Stomach (tissue), 4 donors: ENCODE measurements around the gene RYR1.

Experiments used
- CTCF ChIP-seq, 7 experiments: fragments of 450-650 bp in 4 of 7; fragments of 200-600 bp in 3 of 7; sonication (generic) in 3 of 7; IDR thresholded peaks; one replicate each; pipeline ENCODE4 v1.5.1; 2016 to 2019; ENCODE audit warnings: antibody characterized with exemption in 7 of 7, control low read depth in 2 of 7, mild to moderate bottlenecking in 1 of 7
- EP300 ChIP-seq: sonication (generic); formaldehyde crosslinking; IDR thresholded peaks from one replicate; pipeline ENCODE4 v1.6.1; 2017; ENCODE audit warnings: antibody characterized with exemption
- POLR2A ChIP-seq, 4 donors: fragments of 450-650 bp; IDR thresholded peaks; one replicate each; pipeline ENCODE4 v1.6.1; 2016; ENCODE audit warnings: antibody characterized with exemption in 4 of 4, control low read depth in 2 of 4, mild to moderate bottlenecking in 1 of 4, moderate library complexity in 1 of 4
- POLR2AphosphoS5 ChIP-seq, 3 donors: sonication (generic); formaldehyde crosslinking; IDR thresholded peaks; one replicate each; pipeline ENCODE4 v1.6.1; 2016; ENCODE audit warnings: antibody characterized with exemption in 3 of 3

- TF ChIP-seq CTCF (IDR thresholded peaks at IDR 0.05) (no peak), POLR2A (IDR thresholded peaks at IDR 0.05) (no peak), EP300 (no peak), POLR2AphosphoS5 (IDR thresholded peaks at IDR 0.05) (no peak)
Measured at GRCh38 chr19:38392707-38393308, 40.7 kb upstream of the RYR1 start.
